ENCODE measurements around the gene EPHB3.

EPHB3 gene

DNA sequence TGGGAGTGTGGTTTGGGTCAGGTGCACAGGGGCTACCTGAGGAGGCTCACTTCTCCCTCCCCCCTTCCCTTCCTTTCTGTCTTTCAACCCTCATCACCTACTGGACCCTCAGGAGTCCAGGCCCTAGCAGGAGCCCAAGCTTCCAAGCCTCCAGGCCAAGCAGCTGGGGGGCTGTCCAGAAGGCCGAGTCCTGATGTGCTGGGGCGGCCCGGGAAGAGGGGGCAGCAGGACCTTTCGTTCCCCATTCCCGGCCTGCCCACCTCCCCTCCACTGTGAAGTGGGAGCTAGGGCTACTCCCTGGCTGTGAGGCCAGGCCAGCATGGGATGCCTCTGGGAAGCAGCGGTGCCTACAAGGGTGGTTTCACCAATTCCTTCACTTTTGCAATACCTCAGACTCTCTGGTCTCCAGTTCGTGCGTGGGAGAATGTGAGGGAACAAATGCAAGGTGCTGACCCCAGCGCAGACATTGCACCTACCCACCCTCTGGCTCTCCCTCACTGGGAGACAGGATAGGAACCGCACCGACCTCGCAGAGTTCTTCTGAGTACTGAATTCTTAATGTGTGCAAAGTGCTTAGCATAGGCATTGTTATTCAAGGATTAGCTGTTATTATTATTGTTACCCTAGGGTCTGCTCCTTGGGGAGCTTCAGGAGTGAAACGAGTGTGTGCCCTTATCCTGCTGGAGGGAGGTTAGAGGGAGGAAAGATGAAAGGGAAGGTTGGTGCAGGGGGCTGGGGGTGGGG lies 2.5 kb downstream of the EPHB3 start:
- Histone ChIP-seq H3K9ac (ENCODE audit: low read depth in 1 of 2, low read length in 2 of 2) (peak overlapping the region; percentile 27 to 61), H3K4me3 (ENCODE audit: low read depth in 1 of 2, low read length in 2 of 2) (peak overlapping the region; percentile 55 to 67), H3K9me3 (ENCODE audit: control insufficient read depth in 1 of 2, low read length in 2 of 2) (no peaks in the 10 kb centered on the region), H3K4me1 (ENCODE audit: control insufficient read depth in 1 of 2, insufficient read depth in 2 of 2, low read length in 2 of 2) (peaks cover 69 to 71% of the 10 kb centered on the region in 2 donors), H3K27ac (ENCODE audit: low read depth, low read length) (no peak overlapping the region), H3K36me3 (ENCODE audit: control insufficient read depth in 1 of 2, insufficient read depth in 2 of 2, low read length in 2 of 2) (no peaks in the 10 kb centered on the region), H3K27me3 (ENCODE audit: control insufficient read depth in 1 of 2, insufficient read depth in 2 of 2, low read length in 2 of 2) (no peaks in the 10 kb centered on the region)

DNA sequence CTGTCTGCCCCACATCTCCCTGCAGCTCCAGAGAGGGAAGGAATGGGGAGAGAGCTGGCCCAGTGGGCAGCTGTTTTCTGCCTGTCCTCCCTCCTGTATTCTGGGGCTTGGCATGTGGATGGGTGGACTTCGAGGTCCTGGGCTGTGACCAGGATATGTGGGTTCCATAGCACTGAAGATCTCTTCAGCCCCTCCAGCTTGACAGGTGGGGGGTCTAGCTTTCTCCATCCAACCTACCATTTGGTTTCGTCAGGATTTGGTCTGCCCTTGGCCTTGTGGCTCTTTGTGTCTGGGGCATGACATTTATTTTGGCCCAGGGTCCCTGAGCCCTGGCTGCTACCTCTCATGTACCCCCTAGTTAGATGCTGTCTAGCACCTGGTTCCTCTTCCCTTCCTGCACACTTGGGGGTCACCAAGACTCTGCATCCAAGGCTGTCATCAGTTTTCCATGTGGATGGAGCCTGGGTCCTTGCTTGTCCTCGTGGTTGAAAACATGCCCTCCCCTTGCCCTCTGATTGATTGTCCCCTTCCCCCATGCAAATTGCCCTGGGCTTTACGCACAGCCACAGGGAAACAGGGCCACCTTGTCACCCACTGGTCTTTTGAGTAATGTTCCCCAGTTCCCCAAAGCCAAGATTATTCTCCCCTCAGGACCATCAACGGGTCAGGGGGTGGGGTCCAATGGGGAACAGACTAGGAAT lies 3.2 kb downstream of the EPHB3 start:
- Histone ChIP-seq H3K9ac (ENCODE audit: low read depth in 1 of 2, low read length in 2 of 2) (peak overlapping the region; percentile 25 to 26), H3K4me3 (ENCODE audit: low read depth in 1 of 2, low read length in 2 of 2) (peak overlapping the region; percentile 55 to 59), H3K27me3 (ENCODE audit: control insufficient read depth in 1 of 2, insufficient read depth in 2 of 2, low read length in 2 of 2) (peaks cover 0 to 5% of the 10 kb centered on the region in 2 donors), H3K4me1 (ENCODE audit: control insufficient read depth in 1 of 2, insufficient read depth in 2 of 2, low read length in 2 of 2) (peaks cover 64 to 73% of the 10 kb centered on the region in 2 donors), H3K36me3 (ENCODE audit: control insufficient read depth in 1 of 2, insufficient read depth in 2 of 2, low read length in 2 of 2) (no peaks in the 10 kb centered on the region), H3K9me3 (ENCODE audit: control insufficient read depth in 1 of 2, low read length in 2 of 2) (no peaks in the 10 kb centered on the region), H3K27ac (ENCODE audit: low read depth, low read length) (no peak overlapping the region)

DNA sequence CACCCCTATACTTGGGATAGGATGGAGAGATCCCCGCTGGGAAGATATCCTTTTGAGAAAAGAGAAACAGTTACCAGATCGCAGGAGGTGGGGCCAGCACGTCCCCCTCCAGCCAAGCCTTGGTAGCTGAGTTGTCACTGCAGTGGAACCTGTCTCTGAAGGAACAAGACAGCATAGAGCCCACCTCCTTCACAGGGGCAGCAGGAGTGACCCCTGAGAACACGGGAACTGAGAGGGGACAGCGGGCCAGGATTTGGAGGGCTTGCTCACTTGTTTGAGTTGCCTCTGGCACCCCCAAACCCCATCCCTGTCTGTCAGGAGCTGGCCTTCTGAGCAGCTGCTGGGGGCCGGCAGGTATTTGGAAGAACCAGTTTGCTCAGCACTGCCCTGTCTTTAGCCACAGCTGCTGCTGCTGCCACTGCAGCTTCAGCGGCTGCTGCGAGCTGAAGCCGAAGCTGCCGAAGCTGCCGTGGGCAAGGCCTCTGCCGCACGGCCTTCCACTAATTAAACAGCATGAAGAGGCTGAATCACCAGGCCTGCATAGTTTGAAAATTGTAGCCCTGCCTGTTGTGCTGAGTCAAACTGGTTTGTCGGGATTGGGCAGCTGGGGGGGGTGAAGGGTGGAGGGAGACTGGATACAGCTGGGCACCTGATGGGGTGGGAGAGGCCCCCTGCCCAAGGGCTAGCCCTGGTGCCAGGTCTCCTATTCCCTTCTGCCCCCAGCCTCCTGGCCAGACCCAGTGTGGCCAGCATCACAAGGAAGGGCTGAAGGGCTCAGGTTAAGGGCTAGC lies 4.0 kb downstream of the EPHB3 start:
- Histone ChIP-seq H3K4me1 (ENCODE audit: control insufficient read depth in 1 of 2, insufficient read depth in 2 of 2, low read length in 2 of 2) (peaks cover 56 to 66% of the 10 kb centered on the region in 2 donors), H3K36me3 (ENCODE audit: control insufficient read depth in 1 of 2, insufficient read depth in 2 of 2, low read length in 2 of 2) (no peaks in the 10 kb centered on the region), H3K9me3 (ENCODE audit: control insufficient read depth in 1 of 2, low read length in 2 of 2) (no peaks in the 10 kb centered on the region), H3K4me3 (ENCODE audit: low read depth in 1 of 2, low read length in 2 of 2) (peak overlapping the region; percentile 55 to 59), H3K27ac (ENCODE audit: low read depth, low read length) (peak overlapping the region; percentile 58), H3K27me3 (ENCODE audit: control insufficient read depth in 1 of 2, insufficient read depth in 2 of 2, low read length in 2 of 2) (peaks cover 0 to 7% of the 10 kb centered on the region in 2 donors), H3K9ac (ENCODE audit: low read depth in 1 of 2, low read length in 2 of 2) (peak overlapping the region; percentile 26 to 43)

DNA sequence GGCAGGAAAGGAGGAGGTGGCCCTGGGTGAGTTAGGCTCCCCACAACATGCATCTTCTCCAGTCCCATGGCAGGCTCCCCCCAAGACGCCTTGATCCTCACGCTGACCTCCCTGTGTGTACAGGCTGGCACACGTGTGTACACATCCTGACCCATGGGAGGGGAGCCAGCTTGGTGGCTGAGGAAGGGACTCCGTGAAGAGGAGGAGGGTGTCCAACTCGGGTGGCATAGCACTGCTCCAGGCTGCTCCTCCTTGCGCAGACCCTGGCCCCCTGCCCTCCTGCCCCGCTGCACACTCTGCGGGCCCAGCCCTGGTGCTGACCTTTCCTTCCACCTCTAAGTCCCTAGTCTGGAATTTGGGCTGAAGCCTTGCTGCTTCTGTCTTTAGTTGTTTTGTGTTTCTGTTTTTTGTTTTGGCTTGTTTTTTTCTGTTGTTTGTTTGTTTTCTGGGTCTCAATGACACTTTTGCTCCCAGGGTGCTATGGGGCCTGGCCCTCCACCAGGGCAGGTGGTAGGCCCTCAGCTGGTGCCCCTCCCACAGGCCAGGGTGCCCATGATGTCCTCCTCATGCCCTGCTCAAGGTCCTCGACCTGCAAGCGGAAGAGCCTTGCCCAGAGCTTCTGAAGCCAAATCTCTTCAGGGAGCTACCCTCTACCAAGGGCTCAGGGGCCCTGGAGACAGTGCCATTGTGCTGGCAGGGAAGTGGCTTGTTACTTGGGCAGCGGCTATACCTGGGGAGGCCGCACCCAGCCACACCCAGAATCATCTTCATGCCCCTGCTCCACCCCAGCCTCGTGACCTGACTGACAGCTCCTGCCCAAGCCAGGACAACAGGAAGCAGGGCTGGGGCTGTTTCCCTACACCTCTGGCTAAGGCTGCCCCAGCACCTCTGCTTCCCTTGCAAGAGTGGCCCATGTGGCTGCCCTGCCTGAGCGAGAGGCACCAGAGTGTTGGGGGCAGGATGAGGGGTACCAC lies 5.1 kb downstream of the EPHB3 start:
- peak overlapping the region in 1 of 2 donors; percentile 38 for H3K9ac ChIP-seq (ENCODE audit: low read depth in 1 of 2, low read length in 2 of 2)
- peaks cover 51 to 60% of the 10 kb centered on the region in 2 donors for H3K4me1 ChIP-seq (ENCODE audit: control insufficient read depth in 1 of 2, insufficient read depth in 2 of 2, low read length in 2 of 2)
- peaks cover 0 to 10% of the 10 kb centered on the region in 2 donors for H3K27me3 ChIP-seq (ENCODE audit: control insufficient read depth in 1 of 2, insufficient read depth in 2 of 2, low read length in 2 of 2)
- no peak overlapping the region for H3K27ac ChIP-seq (ENCODE audit: low read depth, low read length)
- no peaks in the 10 kb centered on the region for H3K9me3 ChIP-seq (ENCODE audit: control insufficient read depth in 1 of 2, low read length in 2 of 2)
- H3K36me3 ChIP-seq (ENCODE audit: control insufficient read depth in 1 of 2, insufficient read depth in 2 of 2, low read length in 2 of 2), result no peaks in the 10 kb centered on the region
- H3K4me3 ChIP-seq (ENCODE audit: low read depth in 1 of 2, low read length in 2 of 2), result peak overlapping the region in 1 of 2 donors; percentile 6

DNA sequence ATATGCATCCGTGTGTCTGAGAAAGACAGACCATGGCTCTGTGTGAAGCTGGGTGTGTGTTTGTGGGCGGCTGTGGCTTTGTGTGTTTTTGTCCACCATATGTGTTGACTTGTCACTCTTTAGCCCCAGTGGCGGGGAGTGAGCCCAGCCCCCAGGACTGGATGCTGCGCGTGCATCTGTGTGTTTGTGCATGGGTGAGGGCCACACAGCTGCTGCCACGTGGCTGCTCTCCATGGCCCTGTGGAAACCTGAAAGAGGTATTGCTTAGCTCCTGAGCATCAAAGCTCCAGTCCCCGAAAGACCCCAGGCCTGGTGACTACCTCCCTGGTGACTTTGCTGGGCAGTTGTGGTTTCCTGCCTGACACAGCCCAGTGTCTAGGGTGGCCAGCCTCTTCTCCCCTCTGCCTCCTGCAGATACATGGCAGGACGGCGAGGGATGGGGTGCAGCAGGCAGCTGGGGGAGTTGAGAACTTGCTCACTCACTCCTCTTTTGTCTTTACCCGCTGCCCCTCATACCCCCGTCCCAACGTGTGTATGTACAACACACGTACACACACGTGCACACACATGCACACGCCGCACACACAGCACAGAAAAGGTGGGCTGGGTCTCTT lies 6.5 kb downstream of the EPHB3 start:
- H3K27me3 ChIP-seq (ENCODE audit: control insufficient read depth in 1 of 2, insufficient read depth in 2 of 2, low read length in 2 of 2), result peaks cover 0 to 10% of the 10 kb centered on the region in 2 donors
- H3K9me3 ChIP-seq (ENCODE audit: control insufficient read depth in 1 of 2, low read length in 2 of 2), result no peaks in the 10 kb centered on the region
- H3K9ac ChIP-seq (ENCODE audit: low read depth in 1 of 2, low read length in 2 of 2), result no peak overlapping the region
- H3K4me3 ChIP-seq (ENCODE audit: low read depth in 1 of 2, low read length in 2 of 2), result peak overlapping the region; percentile 35 to 60
- peaks cover 0 to 12% of the 10 kb centered on the region in 2 donors for H3K36me3 ChIP-seq (ENCODE audit: control insufficient read depth in 1 of 2, insufficient read depth in 2 of 2, low read length in 2 of 2)
- peaks cover 51 to 60% of the 10 kb centered on the region in 2 donors for H3K4me1 ChIP-seq (ENCODE audit: control insufficient read depth in 1 of 2, insufficient read depth in 2 of 2, low read length in 2 of 2)
- no peak overlapping the region for H3K27ac ChIP-seq (ENCODE audit: low read depth, low read length)

DNA sequence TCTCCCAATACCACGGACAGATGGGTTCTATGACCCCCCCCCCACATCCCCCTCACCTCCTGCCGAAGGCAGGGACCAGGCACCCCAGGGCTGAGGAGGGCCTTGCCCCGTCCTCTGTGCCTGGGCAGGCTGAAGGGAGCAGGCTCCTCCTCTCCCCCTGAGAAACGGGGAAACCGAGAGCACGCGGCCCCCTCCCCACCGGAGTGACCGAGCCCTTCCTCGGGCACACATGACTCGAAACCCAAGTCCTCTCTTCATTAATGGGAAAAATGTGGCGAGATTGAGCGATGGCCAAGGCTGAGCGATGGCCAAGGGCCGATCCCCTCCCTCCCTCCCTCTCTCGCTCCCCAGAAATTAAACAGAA lies 7.0 kb downstream of the EPHB3 start:
- Histone ChIP-seq H3K4me1 (ENCODE audit: control insufficient read depth in 1 of 2, insufficient read depth in 2 of 2, low read length in 2 of 2) (peaks cover 53 to 57% of the 10 kb centered on the region in 2 donors), H3K36me3 (ENCODE audit: control insufficient read depth in 1 of 2, insufficient read depth in 2 of 2, low read length in 2 of 2) (peaks cover 3 to 14% of the 10 kb centered on the region in 2 donors), H3K4me3 (ENCODE audit: low read depth in 1 of 2, low read length in 2 of 2) (peak overlapping the region; percentile 35 to 60), H3K27ac (ENCODE audit: low read depth, low read length) (no peak overlapping the region), H3K27me3 (ENCODE audit: control insufficient read depth in 1 of 2, insufficient read depth in 2 of 2, low read length in 2 of 2) (peaks cover 0 to 10% of the 10 kb centered on the region in 2 donors), H3K9me3 (ENCODE audit: control insufficient read depth in 1 of 2, low read length in 2 of 2) (no peaks in the 10 kb centered on the region), H3K9ac (ENCODE audit: low read depth in 1 of 2, low read length in 2 of 2) (no peak overlapping the region)

DNA sequence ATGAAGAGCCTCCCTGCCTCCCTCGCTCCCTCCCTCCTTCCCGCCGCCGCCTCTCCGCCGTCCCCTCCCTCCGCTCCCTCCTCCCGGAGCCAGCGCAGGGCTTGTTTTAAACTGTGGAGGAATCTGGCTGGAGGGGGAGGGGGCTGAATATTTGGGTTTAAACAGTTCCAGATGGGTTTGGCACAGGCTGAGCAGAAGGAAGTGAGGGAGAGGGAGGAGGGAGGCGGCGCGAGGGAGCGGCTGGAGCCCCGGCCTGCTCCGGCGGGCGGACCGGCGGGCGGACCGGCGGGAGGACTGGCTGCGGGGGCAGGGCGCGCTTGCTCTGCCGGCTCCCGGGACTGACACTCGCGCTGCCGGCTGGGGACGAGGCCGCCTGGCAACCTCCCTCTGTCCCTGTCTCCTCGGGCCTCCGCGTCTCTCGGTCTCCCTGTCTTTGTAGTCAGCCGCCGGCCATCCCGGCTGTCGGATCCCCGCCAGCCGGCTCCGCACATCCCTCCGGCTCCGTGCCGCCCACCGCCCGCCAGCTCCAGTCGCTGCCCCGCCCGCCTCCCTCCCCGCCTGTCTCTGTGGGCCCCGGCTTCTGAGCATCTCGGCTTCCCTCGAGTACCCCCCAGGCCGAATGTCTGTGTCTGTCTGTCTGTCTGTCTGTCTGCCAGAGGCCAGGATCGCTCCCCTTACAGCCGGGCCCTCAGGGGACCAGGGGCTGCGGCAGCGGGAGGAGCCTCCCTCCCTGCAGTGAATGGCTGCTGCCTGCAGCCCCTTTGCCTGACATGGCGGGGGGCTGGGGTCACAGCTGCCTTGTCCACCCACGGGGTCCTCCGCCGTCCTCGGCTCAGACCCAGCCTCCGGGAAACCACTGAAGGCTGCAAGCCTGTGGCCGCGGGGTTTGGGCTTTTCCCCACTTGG lies 7.6 kb downstream of the EPHB3 start:
- Histone ChIP-seq H3K27me3 (ENCODE audit: control insufficient read depth in 1 of 2, insufficient read depth in 2 of 2, low read length in 2 of 2) (peaks cover 0 to 10% of the 10 kb centered on the region in 2 donors), H3K4me1 (ENCODE audit: control insufficient read depth in 1 of 2, insufficient read depth in 2 of 2, low read length in 2 of 2) (peaks cover 47 to 51% of the 10 kb centered on the region in 2 donors), H3K27ac (ENCODE audit: low read depth, low read length) (no peak overlapping the region), H3K9ac (ENCODE audit: low read depth in 1 of 2, low read length in 2 of 2) (no peak overlapping the region), H3K36me3 (ENCODE audit: control insufficient read depth in 1 of 2, insufficient read depth in 2 of 2, low read length in 2 of 2) (peaks cover 6 to 18% of the 10 kb centered on the region in 2 donors), H3K9me3 (ENCODE audit: control insufficient read depth in 1 of 2, low read length in 2 of 2) (no peaks in the 10 kb centered on the region), H3K4me3 (ENCODE audit: low read depth in 1 of 2, low read length in 2 of 2) (peak overlapping the region; percentile 35 to 60)

DNA sequence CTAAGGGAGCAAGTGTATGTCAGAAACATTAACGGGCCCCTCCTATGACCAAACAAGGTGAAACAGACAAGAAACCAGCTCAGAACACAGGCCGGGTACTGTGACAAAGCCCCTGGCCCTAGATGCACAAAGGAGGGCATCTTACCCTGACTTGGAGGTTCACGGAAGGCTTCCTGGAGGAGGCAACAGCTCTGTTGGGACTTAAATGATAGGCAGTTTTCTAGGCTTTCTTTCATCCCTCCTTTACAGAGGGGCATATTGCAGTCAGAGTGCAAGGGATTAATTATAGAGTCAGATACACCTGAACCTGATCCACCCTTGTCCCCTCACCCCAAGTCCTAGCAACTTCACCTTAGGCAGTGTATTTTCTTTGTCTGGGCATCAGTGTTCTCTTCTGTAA lies 8.4 kb downstream of the EPHB3 start:
- Histone ChIP-seq H3K4me3 (ENCODE audit: low read depth in 1 of 2, low read length in 2 of 2) (no peak overlapping the region), H3K4me1 (ENCODE audit: control insufficient read depth in 1 of 2, insufficient read depth in 2 of 2, low read length in 2 of 2) (peaks cover 42 to 45% of the 10 kb centered on the region in 2 donors), H3K27ac (ENCODE audit: low read depth, low read length) (no peak overlapping the region), H3K9ac (ENCODE audit: low read depth in 1 of 2, low read length in 2 of 2) (no peak overlapping the region), H3K27me3 (ENCODE audit: control insufficient read depth in 1 of 2, insufficient read depth in 2 of 2, low read length in 2 of 2) (peaks cover 0 to 10% of the 10 kb centered on the region in 2 donors), H3K36me3 (ENCODE audit: control insufficient read depth in 1 of 2, insufficient read depth in 2 of 2, low read length in 2 of 2) (peaks cover 9 to 27% of the 10 kb centered on the region in 2 donors), H3K9me3 (ENCODE audit: control insufficient read depth in 1 of 2, low read length in 2 of 2) (no peaks in the 10 kb centered on the region)
